ENCODE measurements around the gene SPATA18.

DNA sequence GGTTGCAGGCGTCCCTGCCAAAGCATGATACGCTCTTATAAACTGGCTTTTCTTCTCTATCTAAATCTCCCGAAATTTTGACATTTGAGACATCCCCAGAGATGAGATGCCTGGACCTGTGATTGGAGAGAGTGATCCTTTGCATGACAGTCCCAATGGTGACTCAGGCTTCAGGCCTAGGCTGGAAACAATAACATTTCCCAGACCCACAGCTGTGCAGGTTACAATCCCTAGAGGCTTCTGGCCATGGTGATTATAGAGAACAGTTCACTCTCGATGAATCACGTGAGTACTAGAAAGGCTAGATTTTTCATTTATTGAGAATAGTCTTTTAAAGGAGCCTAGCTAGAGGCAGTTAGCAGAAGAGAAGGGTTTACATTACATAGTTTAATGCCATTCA, 75.9 kb downstream of the SPATA18 start:
- no peak for TF ChIP-seq POLR2A (IDR thresholded peaks at IDR 0.05)
- TF ChIP-seq, protein P1, sequence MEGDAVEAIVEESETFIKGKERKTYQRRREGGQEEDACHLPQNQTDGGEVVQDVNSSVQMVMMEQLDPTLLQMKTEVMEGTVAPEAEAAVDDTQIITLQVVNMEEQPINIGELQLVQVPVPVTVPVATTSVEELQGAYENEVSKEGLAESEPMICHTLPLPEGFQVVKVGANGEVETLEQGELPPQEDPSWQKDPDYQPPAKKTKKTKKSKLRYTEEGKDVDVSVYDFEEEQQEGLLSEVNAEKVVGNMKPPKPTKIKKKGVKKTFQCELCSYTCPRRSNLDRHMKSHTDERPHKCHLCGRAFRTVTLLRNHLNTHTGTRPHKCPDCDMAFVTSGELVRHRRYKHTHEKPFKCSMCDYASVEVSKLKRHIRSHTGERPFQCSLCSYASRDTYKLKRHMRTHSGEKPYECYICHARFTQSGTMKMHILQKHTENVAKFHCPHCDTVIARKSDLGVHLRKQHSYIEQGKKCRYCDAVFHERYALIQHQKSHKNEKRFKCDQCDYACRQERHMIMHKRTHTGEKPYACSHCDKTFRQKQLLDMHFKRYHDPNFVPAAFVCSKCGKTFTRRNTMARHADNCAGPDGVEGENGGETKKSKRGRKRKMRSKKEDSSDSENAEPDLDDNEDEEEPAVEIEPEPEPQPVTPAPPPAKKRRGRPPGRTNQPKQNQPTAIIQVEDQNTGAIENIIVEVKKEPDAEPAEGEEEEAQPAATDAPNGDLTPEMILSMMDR (IDR thresholded peaks at IDR 0.05): no peak

Measured in breast epithelium (tissue), 3 donors.